LNCaP clone FGC (cell line): Measurements from ENCODE around the gene TTLL5.

Experiments used
- DNase-seq: peaks from one replicate; pipeline ENCODE4 v3.0.0-alpha.2; 2011; ENCODE audit warnings: low read depth
- H3K4me3 ChIP-seq: 2 replicates; pipeline ENCODE4 v1.5.1; 2011; ENCODE audit warnings: mild to moderate bottlenecking, low read depth, low read length, control low read depth
- CTCF ChIP-seq: IDR thresholded peaks from 2 replicates; pipeline ENCODE4 v1.5.1; 2012; ENCODE audit warnings: mild to moderate bottlenecking; ENCODE audit not compliant: control insufficient read depth, insufficient read depth; ENCODE audit errors: extremely low read depth

Gene TTLL5

GRCh38 chr14:75944607-75945241 lies 283.7 kb downstream of the TTLL5 start:
- TF ChIP-seq CTCF = no peak
- no peak overlapping the region for H3K4me3 ChIP-seq
- no peak for DNase-seq

GRCh38 chr14:75946785-75947184 lies 285.7 kb downstream of the TTLL5 start:
- no peak overlapping the region for H3K4me3 ChIP-seq
- TF ChIP-seq CTCF = no peak
- DNase-seq = no peak

GRCh38 chr14:75952489-75952888 lies 291.4 kb downstream of the TTLL5 start:
- no peak overlapping the region for H3K4me3 ChIP-seq
- TF ChIP-seq CTCF = no peak
- no peak for DNase-seq

- TF ChIP-seq CTCF = no peak
- no peak overlapping the region for H3K4me3 ChIP-seq
- DNase-seq = no peak
These were observed 298.0 kb downstream of the TTLL5 start for GRCh38 chr14:75959031-75959430.

GRCh38 chr14:75960231-75960630 lies 299.2 kb downstream of the TTLL5 start:
- no peak overlapping the region for H3K4me3 ChIP-seq
- no peak for TF ChIP-seq CTCF
- no peak for DNase-seq

- no peak overlapping the region for H3K4me3 ChIP-seq
- TF ChIP-seq CTCF = no peak
- DNase-seq = no peak
These were observed 300.6 kb downstream of the TTLL5 start for GRCh38 chr14:75961662-75962061.

- no peak for DNase-seq
- TF ChIP-seq CTCF = no peak
These were observed 306.8 kb downstream of the TTLL5 start for GRCh38 chr14:75967866-75968265.

More at GRCh38 chr14:75967866-75968265, 306.8 kb downstream of the TTLL5 start:
- no peak overlapping the region for H3K4me3 ChIP-seq
